ENCODE results near the gene MKRN2OS.

DNA sequence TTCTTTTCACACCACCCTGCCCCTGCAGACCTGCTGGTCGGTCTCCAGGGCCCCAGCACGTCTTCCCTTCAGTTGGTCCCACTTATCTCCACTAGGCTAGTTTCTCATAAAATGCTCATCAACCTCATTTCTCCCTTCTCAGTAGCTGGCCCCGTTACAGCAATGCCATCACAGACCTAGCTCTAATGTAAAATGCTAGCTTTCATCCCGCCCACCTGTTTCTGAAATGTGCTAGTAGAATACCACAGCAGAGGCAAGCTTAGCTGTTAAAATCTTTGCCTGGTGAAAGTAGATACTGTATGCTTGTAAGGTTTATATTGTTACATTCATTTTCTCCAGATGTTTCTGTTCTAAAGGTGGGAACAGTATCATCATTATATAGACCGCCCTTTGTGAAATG lies 13.1 kb downstream of the MKRN2OS start:
- TF ChIP-seq, protein P1, sequence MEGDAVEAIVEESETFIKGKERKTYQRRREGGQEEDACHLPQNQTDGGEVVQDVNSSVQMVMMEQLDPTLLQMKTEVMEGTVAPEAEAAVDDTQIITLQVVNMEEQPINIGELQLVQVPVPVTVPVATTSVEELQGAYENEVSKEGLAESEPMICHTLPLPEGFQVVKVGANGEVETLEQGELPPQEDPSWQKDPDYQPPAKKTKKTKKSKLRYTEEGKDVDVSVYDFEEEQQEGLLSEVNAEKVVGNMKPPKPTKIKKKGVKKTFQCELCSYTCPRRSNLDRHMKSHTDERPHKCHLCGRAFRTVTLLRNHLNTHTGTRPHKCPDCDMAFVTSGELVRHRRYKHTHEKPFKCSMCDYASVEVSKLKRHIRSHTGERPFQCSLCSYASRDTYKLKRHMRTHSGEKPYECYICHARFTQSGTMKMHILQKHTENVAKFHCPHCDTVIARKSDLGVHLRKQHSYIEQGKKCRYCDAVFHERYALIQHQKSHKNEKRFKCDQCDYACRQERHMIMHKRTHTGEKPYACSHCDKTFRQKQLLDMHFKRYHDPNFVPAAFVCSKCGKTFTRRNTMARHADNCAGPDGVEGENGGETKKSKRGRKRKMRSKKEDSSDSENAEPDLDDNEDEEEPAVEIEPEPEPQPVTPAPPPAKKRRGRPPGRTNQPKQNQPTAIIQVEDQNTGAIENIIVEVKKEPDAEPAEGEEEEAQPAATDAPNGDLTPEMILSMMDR (conservative IDR thresholded peaks at IDR 0.05; ENCODE audit: low read depth, low read length): no peak
- TF ChIP-seq EZH2 (IDR thresholded peaks at IDR 0.05; ENCODE audit: borderline replicate concordance, low read depth, low read length, poor library complexity, severe bottlenecking): no peak

Measured in A673 (cell line).